ENCODE results near the gene MTO1.
A peak's percentile ranks its signal among the peaks of the same experiment; 100 is the strongest.
"Not testable (repeated sequence)": the region's sequence is repeated elsewhere in the genome, so short reads cannot be mapped to it uniquely, and the experiment has no call there.

Gene MTO1

GRCh38 chr6:73514746-73515110, 53.2 kb downstream of the MTO1 start:
- no peak for TF ChIP-seq CTCF (conservative IDR thresholded peaks at IDR 0.05; ENCODE audit: low read length)
- DNase-seq (ENCODE audit: low read depth): no peak
- H3K4me3 ChIP-seq (ENCODE audit: low read length): no peak overlapping the region

- no peak for DNase-seq (ENCODE audit: low read depth)
- no peak overlapping the region for H3K4me3 ChIP-seq (ENCODE audit: low read length)
- TF ChIP-seq CTCF (conservative IDR thresholded peaks at IDR 0.05; ENCODE audit: low read length): no peak
Observed at GRCh38 chr6:73515204-73515655, 53.7 kb downstream of the MTO1 start.

- H3K4me3 ChIP-seq (ENCODE audit: low read length): peak overlapping the region; percentile 48
- no peak for DNase-seq (ENCODE audit: low read depth)
- TF ChIP-seq CTCF (conservative IDR thresholded peaks at IDR 0.05; ENCODE audit: low read length): no peak
Observed at GRCh38 chr6:73516514-73517489, 55.3 kb downstream of the MTO1 start.

- H3K4me3 ChIP-seq (ENCODE audit: low read length): peak overlapping the region; percentile 67
- DNase-seq (ENCODE audit: low read depth): not testable (repeated sequence)
Observed at GRCh38 chr6:73518100-73518981, 56.8 kb downstream of the MTO1 start.

- peak overlapping the region; percentile 99 for H3K4me3 ChIP-seq (ENCODE audit: low read length)
- DNase-seq (ENCODE audit: low read depth): not testable (repeated sequence)
Observed at GRCh38 chr6:73518982-73519881, 57.7 kb downstream of the MTO1 start.

- TF ChIP-seq CTCF (conservative IDR thresholded peaks at IDR 0.05; ENCODE audit: low read length): no peak
- peak; percentile 82 for DNase-seq (ENCODE audit: low read depth)
- H3K4me3 ChIP-seq (ENCODE audit: low read length): peak overlapping the region; percentile 99
Observed at GRCh38 chr6:73519926-73520687, 58.6 kb downstream of the MTO1 start.

- no peak for TF ChIP-seq CTCF (conservative IDR thresholded peaks at IDR 0.05; ENCODE audit: low read length)
- H3K4me3 ChIP-seq (ENCODE audit: low read length): peak within 1 kb of the TSS; percentile 99
- DNase-seq (ENCODE audit: low read depth): peak; percentile 100
Observed at GRCh38 chr6:73520688-73521350, 59.3 kb downstream of the MTO1 start, which contains the start of gene EEF1A1. Gene EEF1A1, minus strand, starts transcription at chr6:73521032. Its CDS starts 1,006 bp downstream, at chr6:73520026.
